Fibroblast of lung (primary cell): ENCODE data around the gene COQ4. TPM values are rescaled to one million over a fixed set of nuclear protein-coding genes. Genes with fewer than 3 reads are reported as not detected.

Source experiments
- DNase-seq, 2 donors: peaks; one replicate each; pipeline versions ENCODE4 v3.0.0 to v3.0.0-alpha.2; 2010; ENCODE audit warnings: low read depth in 2 of 2
- H2AFZ ChIP-seq: 2 replicates; pipeline ENCODE4 v1.5.1; 2012; ENCODE audit warnings: low read length, control low read depth, inconsistent platforms
- H3K27ac ChIP-seq: 2 replicates; pipeline ENCODE4 v1.5.1; 2011; ENCODE audit warnings: low read length, control low read depth; ENCODE audit not compliant: insufficient read depth
- H3K27me3 ChIP-seq: 2 replicates; pipeline ENCODE4 v1.5.1; 2011; ENCODE audit warnings: mild to moderate bottlenecking, low read length; ENCODE audit not compliant: control insufficient read depth, insufficient read depth
- H3K36me3 ChIP-seq: 2 replicates; pipeline ENCODE4 v1.5.1; 2011; ENCODE audit warnings: low read length; ENCODE audit not compliant: control insufficient read depth, insufficient read depth
- H3K4me1 ChIP-seq: 2 replicates; pipeline ENCODE4 v1.5.1; 2011; ENCODE audit warnings: low read length; ENCODE audit not compliant: control insufficient read depth, insufficient read depth; ENCODE audit errors: extremely low read depth
- H3K4me2 ChIP-seq: 2 replicates; pipeline ENCODE4 v1.5.1; 2011; ENCODE audit warnings: low read length, control low read depth; ENCODE audit not compliant: insufficient read depth; ENCODE audit errors: extremely low read depth
- H3K4me3 ChIP-seq, 4 experiments: fragments of 200-600 bp in 1 of 4; sonication (generic) in 1 of 4; replicated peaks in 1 of 4; 2 replicates each; pipeline ENCODE4 v1.5.1; 2011 to 2016; ENCODE audit warnings: low read length in 4 of 4, low read depth in 3 of 4, mild to moderate bottlenecking in 3 of 4, control low read depth in 2 of 4, inconsistent platforms in 1 of 4, mixed read lengths in 1 of 4; ENCODE audit not compliant: insufficient read depth in 1 of 4; ENCODE audit errors: control extremely low read depth in 1 of 4
- H3K79me2 ChIP-seq: 2 replicates; pipeline ENCODE4 v1.5.1; 2012; ENCODE audit warnings: mild to moderate bottlenecking, low read length, inconsistent platforms; ENCODE audit not compliant: control insufficient read depth, insufficient read depth
- H3K9ac ChIP-seq: 2 replicates; pipeline ENCODE4 v1.5.1; 2011; ENCODE audit warnings: mild to moderate bottlenecking, low read length, control low read depth; ENCODE audit not compliant: insufficient read depth
- H3K9me3 ChIP-seq: 2 replicates; pipeline ENCODE4 v1.5.1; 2012; ENCODE audit warnings: low read depth, low read length; ENCODE audit not compliant: control insufficient read depth, insufficient read depth
- H4K20me1 ChIP-seq: 2 replicates; pipeline ENCODE4 v1.5.1; 2011; ENCODE audit warnings: low read length; ENCODE audit not compliant: control insufficient read depth, insufficient read depth; ENCODE audit errors: extremely low read depth
- CTCF ChIP-seq, 2 donors: IDR thresholded peaks in 1 of 2; conservative IDR thresholded peaks in 1 of 2; 1 replicate in 1 of 2; 2 replicates in 1 of 2; pipeline ENCODE4 v1.5.1; 2011 to 2012; ENCODE audit warnings: low read length in 2 of 2, control low read depth in 1 of 2, inconsistent platforms in 1 of 2, low read depth in 1 of 2, mild to moderate bottlenecking in 1 of 2
- EZH2 ChIP-seq: IDR thresholded peaks from 2 replicates; pipeline ENCODE4 v1.5.1; 2012; ENCODE audit warnings: low read length, control low read depth, mild to moderate bottlenecking; ENCODE audit errors: missing control alignments
- polyA plus RNA-seq, 2 donors: library from polyadenylated mRNA; depleted of rRNA in 1 of 2; stranded (reverse) in 1 of 2; unstranded in 1 of 2; fragments of >200 nt; gene quantifications; 2 replicates each; pipeline ENCODE4 v1.2.1, GENCODE V29; 2011 to 2012; ENCODE audit warnings: missing spikeins in 1 of 2
- total RNA-seq: library from RNA; depleted of rRNA; stranded (reverse); fragments of >200 nt; gene quantifications from 2 replicates; pipeline ENCODE4 v1.2.1, GENCODE V29; 2014

The COQ4 gene
- total and polyA plus RNA-seq, 2 donors (not counting 1 experiment from before 2014, with no cell fraction given): 11.2 to 18.7 TPM

- TF ChIP-seq EZH2 (no peak), CTCF (conservative IDR thresholded peaks at IDR 0.05 in 1 of 2, IDR thresholded peaks at IDR 0.05 in 1 of 2; ENCODE audit: low read depth in 1 of 2, low read length in 2 of 2) (no peak)
- Histone ChIP-seq H3K4me2 (no peak overlapping the region), H3K27me3 (no peaks in the 10 kb centered on the region), H3K4me1 (peaks cover 6% of the 10 kb centered on the region), H3K36me3 (no peaks in the 10 kb centered on the region), H3K79me2 (no peaks in the 10 kb centered on the region), H4K20me1 (no peaks in the 10 kb centered on the region), H3K9ac (no peak overlapping the region), H3K9me3 (no peaks in the 10 kb centered on the region), H3K27ac (no peak overlapping the region), H3K4me3 (no peak overlapping the region), H2AFZ (no peak overlapping the region)
- peak in 1 of 2 donors; percentile 11 for DNase-seq
Measured at GRCh38 chr9:128296340-128297220, 26.1 kb upstream of the COQ4 start.

GRCh38 chr9:128297221-128297773, 25.3 kb upstream of the COQ4 start:
- H3K4me1 ChIP-seq: peaks cover 6% of the 10 kb centered on the region
- no peaks in the 10 kb centered on the region for H4K20me1 ChIP-seq
- no peaks in the 10 kb centered on the region for H3K27me3 ChIP-seq
- no peak overlapping the region for H3K4me2 ChIP-seq
- H3K9ac ChIP-seq: no peak overlapping the region
- no peaks in the 10 kb centered on the region for H3K36me3 ChIP-seq
- DNase-seq: no peak
- no peak overlapping the region for H3K27ac ChIP-seq
- H3K4me3 ChIP-seq: no peak overlapping the region
- H2AFZ ChIP-seq: no peak overlapping the region
- no peaks in the 10 kb centered on the region for H3K79me2 ChIP-seq
- H3K9me3 ChIP-seq: no peaks in the 10 kb centered on the region
- TF ChIP-seq CTCF (conservative IDR thresholded peaks at IDR 0.05 in 1 of 2, IDR thresholded peaks at IDR 0.05 in 1 of 2; ENCODE audit: low read depth in 1 of 2, low read length in 2 of 2) (no peak), EZH2 (no peak)

GRCh38 chr9:128298535-128299482, 23.8 kb upstream of the COQ4 start:
- H4K20me1 ChIP-seq: no peaks in the 10 kb centered on the region
- no peak for DNase-seq
- TF ChIP-seq EZH2 (no peak), CTCF (conservative IDR thresholded peaks at IDR 0.05 in 1 of 2, IDR thresholded peaks at IDR 0.05 in 1 of 2; ENCODE audit: low read depth in 1 of 2, low read length in 2 of 2) (no peak)

More at GRCh38 chr9:128298535-128299482, 23.8 kb upstream of the COQ4 start:
- Histone ChIP-seq H3K4me1 (peaks cover 6% of the 10 kb centered on the region), H3K36me3 (no peaks in the 10 kb centered on the region), H3K9me3 (no peaks in the 10 kb centered on the region), H3K27ac (no peak overlapping the region), H3K4me3 (no peak overlapping the region), H3K79me2 (no peaks in the 10 kb centered on the region), H3K27me3 (no peaks in the 10 kb centered on the region), H3K4me2 (no peak overlapping the region), H2AFZ (no peak overlapping the region), H3K9ac (no peak overlapping the region)
